Stimulated activated CD8-positive, alpha-beta memory T cell treated with anti-CD3 and anti-CD28 coated beads, Interleukin-7, amount 100 ng/mL, for 1 hour (primary cell): Measurements from ENCODE around the gene RNU1-4.
"Not testable (repeated sequence)": the region's sequence is repeated elsewhere in the genome, so short reads cannot be mapped to it uniquely, and the experiment has no call there.

Experiments
- DNase-seq, 2 donors: peaks; one replicate each; pipeline ENCODE4 v3.0.0-alpha.2; 2020; ENCODE audit warnings: low read depth in 2 of 2

RNU1-4 gene

GRCh38 chr1:16728243-16728949 is 11.9 kb upstream of the RNU1-4 start:
- not testable (repeated sequence) for DNase-seq

- DNase-seq = not testable (repeated sequence)
Measured at GRCh38 chr1:16732254-16732896, 7.9 kb upstream of the RNU1-4 start.

GRCh38 chr1:16741230-16741629 is 914 bp downstream of the RNU1-4 start:
- not testable (repeated sequence) for DNase-seq

GRCh38 chr1:16747660-16748059 is 7.3 kb downstream of the RNU1-4 start:
- DNase-seq = not testable (repeated sequence)

- not testable (repeated sequence) for DNase-seq
Measured at GRCh38 chr1:16748710-16749109, 8.4 kb downstream of the RNU1-4 start.

- not testable (repeated sequence) for DNase-seq
Measured at GRCh38 chr1:16749910-16750888, 9.9 kb downstream of the RNU1-4 start.

GRCh38 chr1:16752770-16753169 is 12.5 kb downstream of the RNU1-4 start:
- DNase-seq = not testable (repeated sequence)

GRCh38 chr1:16755385-16755784 is 15.1 kb downstream of the RNU1-4 start:
- not testable (repeated sequence) for DNase-seq

- not testable (repeated sequence) for DNase-seq
Measured at GRCh38 chr1:16755932-16756331, 15.6 kb downstream of the RNU1-4 start.

- DNase-seq = not testable (repeated sequence)
Measured at GRCh38 chr1:16757574-16757973, 17.3 kb downstream of the RNU1-4 start.

GRCh38 chr1:16758060-16758459 is 17.7 kb downstream of the RNU1-4 start:
- not testable (repeated sequence) for DNase-seq

- DNase-seq = not testable (repeated sequence)
Measured at GRCh38 chr1:16759041-16759493, 18.8 kb downstream of the RNU1-4 start.

- DNase-seq = not testable (repeated sequence)
Measured at GRCh38 chr1:16759650-16760455, 19.5 kb downstream of the RNU1-4 start.

- not testable (repeated sequence) for DNase-seq
Measured at GRCh38 chr1:16760456-16760765, 20.1 kb downstream of the RNU1-4 start.

GRCh38 chr1:16760801-16761200 is 20.5 kb downstream of the RNU1-4 start:
- DNase-seq = not testable (repeated sequence)

GRCh38 chr1:16764248-16764819 is 24.0 kb downstream of the RNU1-4 start:
- DNase-seq = not testable (repeated sequence)

- DNase-seq = not testable (repeated sequence)
Measured at GRCh38 chr1:16764820-16765655, 24.7 kb downstream of the RNU1-4 start.

GRCh38 chr1:16765731-16766605 is 25.7 kb downstream of the RNU1-4 start:
- not testable (repeated sequence) for DNase-seq
